Embryonic facial prominence (tissue), 1 donor: ENCODE measurements around the gene LASP1NB.

Source experiments
- DNase-seq: peaks from one replicate; pipeline ENCODE4 v3.0.0-alpha.2; 2016; ENCODE audit errors: extremely low spot score

The LASP1NB gene

GRCh38 chr17:38925263-38925995, at the start of gene LASP1NB:
LASP1NB (plus strand) TSS chr17:38925614.
- DNase-seq: no peak

GRCh38 chr17:38877130-38877851, 48.1 kb upstream of the LASP1NB start:
- no peak for DNase-seq

- DNase-seq: no peak
These were observed 45.3 kb upstream of the LASP1NB start for GRCh38 chr17:38879878-38880665.

GRCh38 chr17:38881600-38882191, 43.7 kb upstream of the LASP1NB start:
- no peak for DNase-seq

GRCh38 chr17:38882870-38883269, 42.5 kb upstream of the LASP1NB start:
- DNase-seq: no peak

- no peak for DNase-seq
These were observed 41.6 kb upstream of the LASP1NB start for GRCh38 chr17:38883592-38884526.

- no peak for DNase-seq
These were observed 40.2 kb upstream of the LASP1NB start for GRCh38 chr17:38885044-38885727.

- DNase-seq: no peak
These were observed 39.4 kb upstream of the LASP1NB start for GRCh38 chr17:38885728-38886642.

GRCh38 chr17:38886643-38887010, 38.8 kb upstream of the LASP1NB start:
- no peak for DNase-seq

- no peak for DNase-seq
These were observed 36.6 kb upstream of the LASP1NB start for GRCh38 chr17:38888842-38889241.

- no peak for DNase-seq
These were observed 35.5 kb upstream of the LASP1NB start for GRCh38 chr17:38889745-38890409.

- DNase-seq: no peak
These were observed 35.0 kb upstream of the LASP1NB start for GRCh38 chr17:38890410-38890746.

GRCh38 chr17:38891441-38891840, 34.0 kb upstream of the LASP1NB start:
- DNase-seq: no peak

GRCh38 chr17:38892083-38892482, 33.3 kb upstream of the LASP1NB start:
- no peak for DNase-seq

GRCh38 chr17:38892620-38893019, 32.8 kb upstream of the LASP1NB start:
- no peak for DNase-seq

GRCh38 chr17:38893113-38893512, 32.3 kb upstream of the LASP1NB start:
- DNase-seq: no peak

- no peak for DNase-seq
These were observed 31.8 kb upstream of the LASP1NB start for GRCh38 chr17:38893607-38894006.

GRCh38 chr17:38894276-38894675, 31.1 kb upstream of the LASP1NB start:
- DNase-seq: no peak
